Measurements from ENCODE around the gene SSNA1. TPM values are rescaled to one million over a fixed set of nuclear protein-coding genes. Genes with fewer than 3 reads are reported as not detected.

SSNA1 gene
- polyA plus RNA-seq, 10 donors, result 38.2 to 72.0 (median 49.6) TPM

- DNase-seq, result no peak
Observed at GRCh38 chr9:137198051-137198901, 9.8 kb downstream of the SSNA1 start.

- no peak for DNase-seq
Observed at GRCh38 chr9:137198902-137199283, 10.4 kb downstream of the SSNA1 start.

GRCh38 chr9:137199411-137200121, 11.1 kb downstream of the SSNA1 start:
- DNase-seq, result no peak

- DNase-seq, result peak; percentile 98 to 99 (median 98)
Observed at GRCh38 chr9:137200311-137201204, 12.1 kb downstream of the SSNA1 start, which contains the start of gene TPRN. Gene TPRN (minus strand): TSS chr9:137200741. CDS start chr9:137200711, 30 bp downstream.

- no peak for DNase-seq
Observed at GRCh38 chr9:137201205-137201868, 12.9 kb downstream of the SSNA1 start.

- DNase-seq, result no peak
Observed at GRCh38 chr9:137202966-137203365, 14.5 kb downstream of the SSNA1 start.

- DNase-seq, result no peak
Observed at GRCh38 chr9:137204731-137205125, 16.3 kb downstream of the SSNA1 start.

DNA sequence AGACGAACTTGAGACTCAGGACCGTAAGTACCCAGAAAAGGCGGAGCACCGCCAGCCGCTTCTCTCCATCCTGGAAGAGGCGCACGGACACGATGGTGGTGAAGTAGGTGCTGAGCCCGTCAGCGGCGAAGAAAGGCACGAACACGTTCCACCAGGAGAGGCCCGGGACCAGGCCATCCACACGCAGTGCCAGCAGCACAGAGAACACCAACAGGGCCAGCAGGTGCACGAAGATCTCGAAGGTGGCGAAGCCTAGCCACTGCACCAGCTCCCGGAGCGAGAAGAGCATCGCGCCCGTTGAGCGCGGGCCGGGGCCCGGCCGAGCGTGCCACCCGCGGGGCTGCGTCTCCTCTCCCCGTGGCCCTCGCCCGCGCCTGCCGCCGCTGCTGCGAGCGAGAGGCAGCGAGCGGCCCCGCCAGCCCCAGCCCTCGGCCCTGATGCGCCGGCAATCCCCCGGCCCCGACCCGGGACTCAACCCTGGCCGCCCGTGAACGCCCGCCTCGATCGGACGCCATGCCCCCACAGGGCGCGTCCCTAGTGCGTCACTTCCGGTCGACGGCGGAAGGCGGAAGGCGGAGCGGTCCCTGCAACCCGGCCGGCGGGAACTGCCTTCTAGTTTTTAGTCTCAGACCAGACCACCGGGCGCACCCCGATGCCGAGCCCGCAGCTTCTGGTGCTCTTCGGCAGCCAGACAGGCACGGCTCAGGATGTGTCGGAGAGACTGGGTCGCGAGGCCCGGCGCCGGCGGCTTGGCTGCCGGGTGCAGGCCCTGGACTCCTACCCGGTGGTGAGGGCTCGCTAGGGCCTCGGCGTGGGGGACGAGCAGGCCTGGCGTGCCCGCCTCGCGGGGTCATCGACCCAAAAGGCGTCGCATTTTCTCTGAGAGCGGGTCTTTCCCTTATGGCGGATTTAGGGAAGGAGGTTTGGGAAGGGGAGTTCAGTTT, 16.9 kb downstream of the SSNA1 start, which contains the start of the genes NDOR1 and TMEM203:
Gene NDOR1, plus strand, starts transcription at position 575 of the 944 bp plus-strand sequence. Its CDS starts 78 bp downstream, at position 653.
Gene TMEM203, minus strand, starts transcription at position 523 of the 944 bp plus-strand sequence. Its CDS starts 234 bp downstream, at position 289.
- DNase-seq, result peak; percentile 86 to 96 (median 94)

DNA sequence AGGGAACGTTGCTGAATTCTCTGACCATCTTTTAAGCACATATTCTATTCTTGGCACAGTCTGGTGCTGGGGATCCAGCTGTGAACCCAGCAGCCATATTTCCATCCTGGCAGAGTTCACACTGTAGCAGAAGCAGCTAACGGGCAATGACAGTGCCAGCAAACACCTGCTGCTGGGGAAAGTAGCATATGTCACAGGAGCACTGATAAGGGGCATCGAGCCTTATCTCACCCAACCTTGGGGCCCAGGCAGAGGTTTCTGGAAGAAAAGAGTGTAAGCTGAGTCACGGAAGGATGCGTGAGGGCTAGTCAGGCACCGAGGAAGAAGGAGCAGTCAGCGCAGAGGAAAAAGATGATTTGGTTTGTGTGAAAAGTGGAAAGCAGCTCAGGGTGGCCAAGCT, 18.1 kb downstream of the SSNA1 start:
- no peak for DNase-seq

DNA sequence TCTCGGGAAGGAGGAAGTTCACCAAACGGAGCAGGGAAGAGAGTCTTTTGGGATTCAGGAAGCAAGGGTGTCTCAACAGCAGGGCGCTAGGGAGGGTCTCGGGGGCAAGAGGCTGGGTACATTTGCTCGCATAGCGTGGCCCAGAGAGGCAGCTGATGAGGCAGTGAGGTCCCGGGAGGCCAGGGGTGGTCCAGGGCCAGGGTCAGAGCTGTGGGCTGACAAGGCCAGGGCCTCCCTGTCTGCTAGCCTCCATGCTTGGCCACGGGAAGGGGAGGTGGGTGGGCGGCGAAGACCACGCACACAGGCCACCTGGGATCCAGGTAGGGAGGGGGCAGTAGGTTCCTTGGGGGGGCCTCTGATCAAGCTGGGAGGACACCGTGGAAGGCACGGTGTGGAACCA, 23.1 kb downstream of the SSNA1 start:
- no peak for DNase-seq

DNA sequence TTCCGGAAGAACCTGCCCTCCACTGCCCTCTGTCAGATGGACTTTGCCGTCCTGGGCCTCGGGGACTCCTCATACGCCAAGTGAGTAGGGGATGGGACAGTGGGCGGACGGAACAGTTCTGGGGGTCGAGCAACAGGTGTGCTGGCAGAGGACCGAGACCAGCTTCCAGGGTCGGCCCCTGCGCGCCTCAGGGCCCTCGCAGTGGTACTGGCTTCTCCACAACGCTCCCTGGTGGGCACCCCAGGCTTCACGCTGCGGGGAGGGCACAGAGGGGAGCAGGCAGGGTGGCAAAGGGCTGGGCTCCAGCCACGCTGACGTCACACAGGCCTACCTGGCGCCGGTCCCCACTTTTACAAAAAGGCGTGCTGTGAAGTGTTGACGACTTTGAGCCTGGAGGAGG, 24.0 kb downstream of the SSNA1 start:
- DNase-seq, result no peak

DNA sequence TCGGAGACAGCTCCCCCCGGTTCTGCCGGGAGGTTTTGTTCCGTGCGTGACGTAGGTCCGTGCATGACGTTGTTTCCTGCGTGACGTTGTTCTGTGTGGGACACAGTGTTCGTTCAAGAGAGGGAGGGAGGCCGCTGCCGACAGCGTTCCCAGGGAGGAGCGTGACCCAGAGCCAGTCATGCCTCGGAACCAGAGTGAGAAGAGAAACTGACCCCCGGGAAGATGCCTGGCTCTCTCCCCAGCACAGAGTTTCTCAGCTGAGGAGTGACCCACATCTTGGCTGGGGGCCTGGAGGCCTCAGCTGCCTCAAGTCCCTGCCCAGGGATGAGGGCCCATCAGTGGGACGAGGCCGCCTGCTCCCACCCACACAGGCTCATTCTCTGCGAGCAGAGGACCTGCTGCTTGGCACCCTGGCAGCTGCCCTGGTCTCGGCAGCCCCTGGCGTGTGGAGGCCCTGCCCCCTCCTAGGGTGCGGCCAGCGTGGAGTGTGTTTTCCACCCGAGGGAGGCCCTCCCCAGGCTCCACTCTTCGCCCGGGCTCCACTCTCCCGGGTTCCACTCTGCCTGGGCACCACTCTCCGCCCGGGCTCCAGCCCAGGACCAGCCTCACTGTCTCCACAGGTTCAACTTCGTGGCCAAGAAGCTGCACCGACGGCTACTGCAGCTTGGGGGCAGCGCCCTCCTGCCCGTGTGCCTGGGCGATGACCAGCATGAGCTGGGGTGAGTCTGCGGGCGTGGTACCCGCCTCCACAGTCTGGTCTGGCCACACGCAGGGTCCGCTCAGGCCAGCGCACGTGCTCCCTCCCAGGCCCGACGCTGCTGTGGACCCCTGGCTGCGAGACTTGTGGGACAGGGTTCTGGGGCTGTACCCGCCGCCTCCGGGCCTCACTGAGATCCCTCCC, 24.9 kb downstream of the SSNA1 start:
- no peak for DNase-seq

GRCh38 chr9:137214620-137215019, 26.1 kb downstream of the SSNA1 start:
- DNase-seq, result no peak

DNA sequence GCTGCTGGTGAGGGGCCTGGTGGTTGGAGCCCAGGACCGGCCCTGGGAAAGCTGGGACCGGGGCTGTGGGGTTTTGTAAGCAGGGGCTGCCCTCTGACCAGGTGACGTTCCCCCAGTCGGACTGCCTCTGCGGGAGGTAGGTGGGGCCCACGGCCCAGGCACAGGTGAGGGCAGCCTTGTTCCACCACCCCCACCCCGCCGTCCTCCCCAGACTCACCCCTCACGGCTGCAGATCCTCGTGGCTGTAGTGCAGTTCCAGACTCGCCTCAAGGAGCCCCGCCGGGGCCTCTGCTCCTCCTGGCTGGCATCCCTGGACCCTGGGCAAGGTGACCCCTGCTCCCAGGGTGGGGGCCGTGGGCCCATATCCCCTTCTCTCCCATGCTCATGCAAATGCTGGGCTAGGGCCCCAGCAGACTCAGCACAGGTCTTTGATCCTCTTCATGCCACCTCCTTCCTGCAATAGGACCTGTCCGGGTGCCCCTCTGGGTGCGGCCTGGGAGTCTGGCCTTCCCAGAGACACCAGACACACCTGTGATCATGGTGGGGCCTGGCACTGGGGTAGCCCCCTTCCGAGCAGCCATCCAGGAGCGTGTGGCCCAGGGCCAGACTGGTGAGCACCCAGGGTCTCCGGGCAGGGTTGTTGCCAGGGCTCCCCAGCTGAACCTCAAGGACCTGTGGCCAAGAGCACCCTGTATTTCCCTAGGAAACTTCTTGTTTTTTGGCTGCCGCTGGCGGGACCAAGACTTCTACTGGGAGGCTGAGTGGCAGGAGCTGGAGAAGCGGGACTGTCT, 26.9 kb downstream of the SSNA1 start:
- no peak for DNase-seq

DNA sequence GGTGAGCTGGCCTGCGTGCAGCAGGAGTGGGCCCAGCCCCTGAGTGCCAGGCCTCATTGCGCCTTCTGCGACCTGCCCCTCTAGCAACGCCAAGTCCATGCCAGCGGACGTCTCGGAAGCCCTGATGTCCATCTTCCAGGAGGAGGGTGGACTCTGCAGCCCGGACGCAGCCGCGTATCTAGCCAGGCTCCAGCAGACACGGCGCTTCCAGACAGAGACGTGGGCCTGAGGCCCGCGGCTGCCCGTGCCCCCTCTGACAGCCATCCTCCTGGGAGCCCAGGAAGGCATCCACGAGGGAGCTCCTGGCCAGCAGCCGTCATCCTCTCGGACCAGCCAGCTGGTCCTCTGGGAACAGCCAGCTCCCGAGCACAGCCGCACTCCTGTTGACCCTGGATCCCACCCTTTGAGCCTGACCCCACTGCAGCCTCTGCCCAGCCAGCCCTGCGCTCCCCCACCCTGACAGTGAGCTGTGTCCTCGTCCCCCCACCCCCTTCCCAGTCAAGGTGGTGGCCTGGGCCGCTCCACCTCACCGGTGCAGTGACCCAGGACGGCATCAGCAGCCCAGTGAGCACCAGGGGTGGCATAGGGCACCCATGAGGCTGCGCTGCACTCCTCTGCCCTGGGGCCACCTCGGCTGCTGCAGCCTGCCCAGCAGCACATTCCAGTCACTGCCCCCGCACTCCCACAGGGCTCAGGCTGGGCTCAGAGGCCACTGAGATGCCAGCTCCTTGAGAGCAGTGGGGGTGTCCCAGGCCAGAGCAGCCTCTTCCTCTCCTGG, 27.9 kb downstream of the SSNA1 start:
- DNase-seq, result no peak

DNA sequence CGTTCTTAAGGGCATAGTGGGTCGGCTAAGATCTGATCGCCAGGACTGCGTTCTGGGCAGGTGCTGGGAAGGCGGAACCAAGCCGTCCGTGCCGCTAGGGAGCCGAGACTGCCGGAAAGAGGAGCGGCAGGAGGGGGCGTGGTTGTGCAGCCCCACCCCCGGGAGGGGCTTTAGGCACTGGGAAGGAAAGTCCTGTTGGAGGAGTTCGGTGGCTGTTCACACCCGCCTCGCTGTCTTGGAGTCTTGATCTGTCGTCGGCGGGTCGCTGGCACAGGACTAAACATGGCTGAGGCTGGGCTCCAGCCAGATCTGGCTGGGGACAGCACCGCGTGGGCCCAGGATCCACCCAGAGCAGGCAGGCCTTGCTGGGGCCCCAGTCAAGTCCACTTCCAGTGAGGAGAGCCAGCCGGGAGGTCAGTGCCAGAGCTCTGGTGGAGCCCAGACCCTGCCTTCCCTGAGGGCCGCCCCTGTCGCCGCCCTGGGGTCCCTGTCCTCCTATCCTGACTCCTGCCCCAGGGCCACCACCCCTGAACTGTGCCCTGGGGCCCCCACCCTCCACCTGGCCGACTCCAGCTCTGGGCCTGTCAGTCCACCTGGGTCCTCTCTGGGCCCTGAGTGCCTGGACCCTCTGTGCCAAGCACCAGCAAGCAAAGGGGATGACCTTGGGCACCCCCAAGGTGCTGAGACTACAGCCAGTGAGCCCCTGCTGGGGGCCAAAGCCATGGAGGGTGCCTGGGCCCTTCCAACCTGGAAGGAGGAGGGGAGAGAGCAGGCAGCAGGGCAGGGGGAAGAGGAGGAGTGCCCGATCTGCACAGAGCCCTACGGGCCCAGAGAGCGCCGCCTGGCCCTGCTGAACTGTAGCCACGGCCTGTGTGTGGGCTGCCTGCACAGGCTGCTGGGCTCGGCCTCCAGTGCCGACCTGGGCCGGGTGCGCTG, 29.1 kb downstream of the SSNA1 start:
- DNase-seq, result no peak

Measured in muscle of back (tissue), 11 donors.